Measurements from ENCODE around the gene RBSN. TPM values are rescaled to one million over a fixed set of nuclear protein-coding genes. Genes with fewer than 3 reads are reported as not detected.

RBSN gene
- total RNA-seq, 4 donors from 2014 or later: 17.2 to 94.9 (median 32.1) TPM

DNA sequence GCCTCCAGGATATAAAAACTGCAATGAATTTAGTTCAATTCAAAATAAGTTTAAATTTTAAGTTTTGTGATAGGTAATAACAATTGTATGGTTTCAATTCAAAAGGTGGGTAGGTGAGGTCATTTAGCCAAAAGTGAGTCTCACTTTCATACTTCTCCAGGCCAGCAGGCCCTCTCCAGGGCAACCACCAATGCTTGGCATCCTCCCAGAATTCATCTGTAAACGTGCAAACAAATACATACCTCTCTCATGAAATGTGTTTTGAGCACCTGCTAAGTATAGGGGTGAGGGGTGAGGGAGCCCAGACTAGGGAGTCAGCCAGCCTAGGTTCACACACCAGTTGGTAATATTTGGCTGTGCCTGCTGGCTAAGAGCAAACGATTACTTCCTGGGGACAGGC lies 22.0 kb upstream of the RBSN start:
- Histone ChIP-seq H3K4me1 (no peaks in the 10 kb centered on the region), H3K27me3 (no peaks in the 10 kb centered on the region), H3K4me3 (no peak overlapping the region), H3K36me3 (no peaks in the 10 kb centered on the region), H3K27ac (no peak overlapping the region), H3K9me3 (no peaks in the 10 kb centered on the region)
- no peak for TF ChIP-seq POLR2A (IDR thresholded peaks at IDR 0.05)
- TF ChIP-seq, protein P1, sequence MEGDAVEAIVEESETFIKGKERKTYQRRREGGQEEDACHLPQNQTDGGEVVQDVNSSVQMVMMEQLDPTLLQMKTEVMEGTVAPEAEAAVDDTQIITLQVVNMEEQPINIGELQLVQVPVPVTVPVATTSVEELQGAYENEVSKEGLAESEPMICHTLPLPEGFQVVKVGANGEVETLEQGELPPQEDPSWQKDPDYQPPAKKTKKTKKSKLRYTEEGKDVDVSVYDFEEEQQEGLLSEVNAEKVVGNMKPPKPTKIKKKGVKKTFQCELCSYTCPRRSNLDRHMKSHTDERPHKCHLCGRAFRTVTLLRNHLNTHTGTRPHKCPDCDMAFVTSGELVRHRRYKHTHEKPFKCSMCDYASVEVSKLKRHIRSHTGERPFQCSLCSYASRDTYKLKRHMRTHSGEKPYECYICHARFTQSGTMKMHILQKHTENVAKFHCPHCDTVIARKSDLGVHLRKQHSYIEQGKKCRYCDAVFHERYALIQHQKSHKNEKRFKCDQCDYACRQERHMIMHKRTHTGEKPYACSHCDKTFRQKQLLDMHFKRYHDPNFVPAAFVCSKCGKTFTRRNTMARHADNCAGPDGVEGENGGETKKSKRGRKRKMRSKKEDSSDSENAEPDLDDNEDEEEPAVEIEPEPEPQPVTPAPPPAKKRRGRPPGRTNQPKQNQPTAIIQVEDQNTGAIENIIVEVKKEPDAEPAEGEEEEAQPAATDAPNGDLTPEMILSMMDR (IDR thresholded peaks at IDR 0.05): no peak
- no peak for DNase-seq

DNA sequence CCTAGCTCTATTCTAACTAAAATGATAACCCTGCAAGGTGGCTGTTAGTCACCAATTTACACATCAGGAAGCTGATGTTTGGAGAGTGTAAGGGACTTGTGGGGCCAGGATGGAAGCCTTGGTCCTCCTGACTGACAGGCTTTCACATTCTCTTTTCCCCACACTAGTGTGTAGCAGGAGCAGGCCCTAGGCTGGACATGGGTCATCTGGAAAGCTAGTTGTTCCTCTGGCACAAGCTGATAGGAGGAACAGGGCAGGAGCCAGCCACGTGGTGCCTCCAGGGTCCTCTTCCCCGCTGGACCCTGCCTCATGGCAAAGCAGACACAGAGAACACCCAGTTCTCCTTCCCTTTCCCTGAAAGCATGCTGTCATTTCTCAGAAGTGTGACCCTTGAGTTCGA lies 18.1 kb upstream of the RBSN start:
- Histone ChIP-seq H3K27ac (no peak overlapping the region), H3K9me3 (no peaks in the 10 kb centered on the region), H3K4me1 (no peaks in the 10 kb centered on the region), H3K4me3 (no peak overlapping the region), H3K27me3 (no peaks in the 10 kb centered on the region), H3K36me3 (no peaks in the 10 kb centered on the region)
- no peak for TF ChIP-seq POLR2A (IDR thresholded peaks at IDR 0.05)
- TF ChIP-seq, protein P1 (IDR thresholded peaks at IDR 0.05): no peak
- DNase-seq: no peak

DNA sequence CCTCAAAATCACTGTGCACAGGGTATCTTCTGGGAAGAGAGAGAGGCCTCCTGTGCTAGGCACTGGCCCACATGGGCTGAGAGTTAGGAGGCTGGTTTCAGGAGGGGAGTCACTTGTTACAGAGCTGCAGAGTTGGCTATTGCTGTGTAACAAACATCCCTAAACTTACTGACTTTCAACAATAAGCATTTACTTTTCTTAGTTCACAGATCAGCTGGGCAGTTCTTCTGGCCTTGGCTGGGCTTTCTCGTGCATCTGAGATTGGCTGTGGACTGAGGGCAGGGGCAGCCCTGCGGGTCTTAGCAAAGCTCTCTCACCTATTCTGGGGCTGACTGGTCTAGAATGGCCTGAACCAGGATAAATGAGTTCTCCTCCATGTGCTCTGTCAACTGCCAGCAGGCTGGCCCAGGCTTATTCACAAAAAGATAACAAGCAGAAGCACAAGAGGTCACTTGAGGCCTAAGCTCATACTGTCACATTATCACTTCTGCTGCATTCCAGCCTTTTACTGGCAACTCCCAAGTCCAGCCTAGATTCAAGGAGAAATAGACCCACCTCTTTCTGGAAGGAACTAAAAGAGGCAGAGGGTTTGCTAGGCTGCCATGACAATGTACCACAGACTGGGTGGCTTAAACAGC lies 17.2 kb upstream of the RBSN start:
- Histone ChIP-seq H3K36me3 (no peaks in the 10 kb centered on the region), H3K27me3 (no peaks in the 10 kb centered on the region), H3K4me3 (no peak overlapping the region), H3K27ac (no peak overlapping the region), H3K4me1 (no peaks in the 10 kb centered on the region), H3K9me3 (no peaks in the 10 kb centered on the region)
- DNase-seq: no peak
- no peak for TF ChIP-seq POLR2A (IDR thresholded peaks at IDR 0.05)
- TF ChIP-seq, protein P1 (IDR thresholded peaks at IDR 0.05): no peak

DNA sequence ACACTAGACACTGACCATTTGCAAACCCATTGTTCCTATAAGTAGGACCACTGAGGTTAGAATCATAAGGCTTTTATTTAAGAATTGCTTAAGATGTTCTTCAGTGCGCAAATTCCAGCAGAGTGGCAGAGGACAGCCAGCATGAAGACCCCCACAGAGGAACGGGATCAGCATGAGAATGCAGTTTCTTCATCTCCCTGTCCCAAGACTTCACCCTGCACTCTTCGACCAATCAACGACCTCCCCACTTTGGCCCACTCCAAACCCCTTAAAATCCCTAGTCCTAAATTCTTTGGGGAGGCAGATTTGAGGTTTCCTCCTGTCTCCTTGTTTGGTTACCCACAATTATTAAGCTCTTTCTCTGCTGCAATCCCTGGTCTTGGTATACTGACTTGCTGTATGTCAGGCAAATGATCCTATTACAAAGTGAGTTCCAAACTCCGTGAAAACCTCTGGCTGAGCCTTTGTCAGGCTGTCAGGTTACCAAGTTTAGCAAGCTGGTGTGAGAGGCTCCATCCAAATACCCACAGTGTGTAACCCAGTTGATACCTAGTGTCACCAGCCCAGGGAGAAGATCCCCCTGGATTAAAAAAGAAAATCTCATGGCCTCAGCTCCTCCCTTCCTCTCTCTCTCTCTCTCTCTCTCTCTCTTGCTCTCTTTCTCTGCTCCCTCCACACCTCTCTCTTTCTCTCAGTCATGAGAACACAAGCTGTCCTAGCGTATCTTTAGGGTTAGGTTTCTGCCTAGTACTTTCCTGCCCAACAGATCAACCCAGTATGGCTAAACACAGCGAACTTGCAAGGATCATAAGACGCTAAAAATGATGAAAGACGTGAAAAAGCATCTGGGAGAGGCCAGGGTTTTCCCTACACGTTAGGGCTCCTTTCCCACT lies 15.8 kb upstream of the RBSN start:
- Histone ChIP-seq H3K27me3 (no peaks in the 10 kb centered on the region), H3K27ac (no peak overlapping the region), H3K4me1 (no peaks in the 10 kb centered on the region), H3K9me3 (no peaks in the 10 kb centered on the region), H3K4me3 (no peak overlapping the region), H3K36me3 (no peaks in the 10 kb centered on the region)
- no peak for DNase-seq
- TF ChIP-seq, protein P1 (IDR thresholded peaks at IDR 0.05): no peak
- no peak for TF ChIP-seq POLR2A (IDR thresholded peaks at IDR 0.05)

DNA sequence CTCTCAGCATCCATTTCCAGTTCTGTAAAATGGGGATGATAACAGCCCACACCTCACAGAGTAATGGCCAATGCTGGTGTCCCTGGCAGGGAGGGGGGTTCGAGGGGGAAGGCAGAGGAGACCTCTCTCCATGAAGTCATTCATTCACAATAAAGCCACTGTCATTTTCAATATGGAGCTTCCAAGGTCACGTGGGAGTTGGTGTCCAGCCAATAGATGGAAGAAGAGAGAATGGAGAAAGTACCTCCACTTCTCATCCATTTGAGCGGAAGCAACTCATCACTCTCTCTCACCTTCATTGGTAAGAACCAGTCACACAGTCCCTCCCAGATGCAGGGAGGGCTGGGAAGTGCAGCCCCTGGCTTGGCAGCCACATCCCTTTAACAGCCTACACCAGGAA lies 14.9 kb upstream of the RBSN start:
- H3K9me3 ChIP-seq: no peaks in the 10 kb centered on the region
- DNase-seq: no peak
- H3K27ac ChIP-seq: no peak overlapping the region
- no peaks in the 10 kb centered on the region for H3K4me1 ChIP-seq
- no peaks in the 10 kb centered on the region for H3K27me3 ChIP-seq
- H3K36me3 ChIP-seq: no peaks in the 10 kb centered on the region
- TF ChIP-seq, protein P1 (IDR thresholded peaks at IDR 0.05): no peak
- no peak for TF ChIP-seq POLR2A (IDR thresholded peaks at IDR 0.05)
- no peak overlapping the region for H3K4me3 ChIP-seq

All from Peyer's patch (tissue), 4 donors.